NT2/D1 (cell line): ENCODE measurements around the gene TNKS2.

Source experiments
- SUZ12 ChIP-seq: IDR thresholded peaks from 2 replicates; pipeline ENCODE4 v1.6.1; 2011; ENCODE audit not compliant: insufficient read length, insufficient read depth; ENCODE audit errors: extremely low read depth
- YY1 ChIP-seq: IDR thresholded peaks from 2 replicates; pipeline ENCODE4 v1.6.1; 2011; ENCODE audit not compliant: insufficient read length, insufficient read depth
- ZNF274 ChIP-seq: IDR thresholded peaks from 2 replicates; pipeline ENCODE4 v1.6.1; 2011; ENCODE audit warnings: mild to moderate bottlenecking, low read depth, low read length

DNA sequence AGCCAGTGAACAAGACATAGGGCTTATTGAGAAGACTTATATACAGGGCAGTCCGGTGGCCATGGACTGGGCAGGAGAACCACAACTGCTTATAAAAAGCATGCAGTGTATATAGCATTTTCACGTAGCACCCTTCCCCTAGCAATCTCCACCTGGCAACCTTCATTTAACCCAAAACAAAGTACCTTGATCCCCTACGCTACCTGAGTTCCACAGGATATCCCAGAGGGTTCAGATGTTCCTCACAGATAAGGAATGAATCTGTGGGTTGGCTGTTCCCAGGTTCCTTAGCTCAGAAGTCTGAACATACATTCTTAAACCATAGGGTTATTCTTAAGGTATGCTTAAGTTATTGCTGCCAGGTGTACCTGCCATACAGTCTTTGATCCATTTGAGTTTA is 22.0 kb upstream of the TNKS2 start:
- TF ChIP-seq ZNF274 (no peak), YY1 (no peak), SUZ12 (no peak)
